ENCODE results near the gene DIP2A. TPM values are rescaled to one million over a fixed set of nuclear protein-coding genes. Genes with fewer than 3 reads are reported as not detected.

Gene DIP2A
- total and polyA plus RNA-seq, 2 of the 13 experiments (the other 11 are each of a cell fraction or from before 2014, with no cell fraction given) = 18.5 to 37.6 TPM

DNA sequence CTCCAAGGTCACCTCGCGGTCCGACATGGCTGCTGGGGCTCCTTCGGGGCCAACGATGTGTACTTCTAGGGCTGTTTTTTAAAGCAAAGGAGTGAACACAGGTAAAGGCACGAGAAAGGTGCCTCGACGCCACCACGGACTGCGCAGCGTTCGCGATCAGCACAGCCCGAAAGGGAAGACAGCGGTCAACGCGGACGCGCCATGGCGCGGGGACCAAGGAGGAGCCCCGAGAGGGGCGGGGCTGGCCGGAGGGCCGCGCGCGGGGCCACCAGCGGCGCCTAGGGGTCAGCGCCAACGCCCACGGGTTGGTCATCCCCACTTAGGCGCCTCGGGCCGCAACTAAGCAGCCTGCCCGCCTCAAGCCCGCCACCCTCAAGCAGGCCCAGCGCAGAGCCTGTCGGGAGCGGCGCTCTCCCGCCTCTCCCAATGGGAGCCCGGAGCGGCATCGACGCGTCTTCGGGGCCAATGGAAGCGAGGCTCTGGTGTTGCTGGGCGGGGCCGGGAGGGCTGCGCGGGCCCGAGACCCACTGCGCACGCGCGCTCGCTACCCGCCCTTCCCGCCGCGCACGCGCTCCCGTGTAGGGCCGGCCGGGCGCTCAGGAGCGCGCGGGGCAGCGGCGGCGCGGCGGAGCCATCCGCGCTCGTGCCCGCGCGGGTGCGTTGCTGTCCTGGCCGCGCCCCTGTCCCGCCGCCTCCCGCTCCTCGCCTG, at the start of gene DIP2A (continued):
- TF ChIP-seq AFF4 (CRISPR knock-in tag; IDR thresholded peaks at IDR 0.05) (no peak), KDM3A (CRISPR knock-in tag; IDR thresholded peaks at IDR 0.05; ENCODE audit: low read depth) (peak; percentile 81; the same call in 1 of the 2 replicates), BRCA1 (CRISPR knock-in tag; IDR thresholded peaks at IDR 0.05) (no peak), DPF2 (CRISPR knock-in tag; IDR thresholded peaks at IDR 0.05; ENCODE audit: borderline replicate concordance, low read depth) (no peak), CBX1 (IDR thresholded peaks at IDR 0.05; ENCODE audit: low read depth) (peak; percentile 49), TERF1 (CRISPR knock-in tag; IDR thresholded peaks at IDR 0.05) (no peak; the same call in 1 of the 2 replicates), GZF1 (CRISPR knock-in tag; IDR thresholded peaks at IDR 0.05) (no peak; the same call in 1 of the 2 replicates), KDM6A (CRISPR knock-in tag; IDR thresholded peaks at IDR 0.05; ENCODE audit: low read depth) (peak; percentile 45; the same call in 1 of the 2 replicates), ZNF260 (CRISPR knock-in tag; IDR thresholded peaks at IDR 0.05; ENCODE audit: borderline replicate concordance, low read depth) (no peak), JDP2 (CRISPR knock-in tag; IDR thresholded peaks at IDR 0.05; ENCODE audit: borderline replicate concordance) (no peak; the same call in 1 of the 2 replicates), ZNF468 (CRISPR knock-in tag; IDR thresholded peaks at IDR 0.05) (no peak), ZNF773 (CRISPR knock-in tag; IDR thresholded peaks at IDR 0.05; ENCODE audit: borderline replicate concordance) (no peak), SIN3B (IDR thresholded peaks at IDR 0.05; ENCODE audit: low read length) (peak; percentile 57; the same call in 1 of the 2 replicates), ZNF121 (CRISPR knock-in tag; IDR thresholded peaks at IDR 0.05) (no peak), ATRX (CRISPR knock-in tag; IDR thresholded peaks at IDR 0.05; ENCODE audit: borderline replicate concordance) (no peak), HMG20A (CRISPR knock-in tag; IDR thresholded peaks at IDR 0.05; ENCODE audit: borderline replicate concordance) (no peak), DNMT3B (CRISPR knock-in tag; conservative IDR thresholded peaks at IDR 0.05) (0 out of 2 replicates have a peak, but pooled peaks have one; percentile 72), NR1H2 (CRISPR knock-in tag; IDR thresholded peaks at IDR 0.05; ENCODE audit: borderline replicate concordance, low read depth) (peak; percentile 56; the same call in 1 of the 2 replicates), SCMH1 (CRISPR knock-in tag; IDR thresholded peaks at IDR 0.05; ENCODE audit: borderline replicate concordance) (no peak), SALL2 (CRISPR knock-in tag; IDR thresholded peaks at IDR 0.05) (0 out of 2 replicates have a peak, but pooled peaks have one; percentile 27), ZNF136 (CRISPR knock-in tag; IDR thresholded peaks at IDR 0.05; ENCODE audit: low read depth) (no peak)
- TF ChIP-seq, protein P1, sequence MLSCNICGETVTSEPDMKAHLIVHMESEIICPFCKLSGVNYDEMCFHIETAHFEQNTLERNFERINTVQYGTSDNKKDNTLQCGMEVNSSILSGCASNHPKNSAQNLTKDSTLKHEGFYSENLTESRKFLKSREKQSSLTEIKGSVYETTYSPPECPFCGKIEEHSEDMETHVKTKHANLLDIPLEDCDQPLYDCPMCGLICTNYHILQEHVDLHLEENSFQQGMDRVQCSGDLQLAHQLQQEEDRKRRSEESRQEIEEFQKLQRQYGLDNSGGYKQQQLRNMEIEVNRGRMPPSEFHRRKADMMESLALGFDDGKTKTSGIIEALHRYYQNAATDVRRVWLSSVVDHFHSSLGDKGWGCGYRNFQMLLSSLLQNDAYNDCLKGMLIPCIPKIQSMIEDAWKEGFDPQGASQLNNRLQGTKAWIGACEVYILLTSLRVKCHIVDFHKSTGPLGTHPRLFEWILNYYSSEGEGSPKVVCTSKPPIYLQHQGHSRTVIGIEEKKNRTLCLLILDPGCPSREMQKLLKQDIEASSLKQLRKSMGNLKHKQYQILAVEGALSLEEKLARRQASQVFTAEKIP (CRISPR knock-in tag; IDR thresholded peaks at IDR 0.05; ENCODE audit: borderline replicate concordance) = no peak
- TF ChIP-seq, protein P2, sequence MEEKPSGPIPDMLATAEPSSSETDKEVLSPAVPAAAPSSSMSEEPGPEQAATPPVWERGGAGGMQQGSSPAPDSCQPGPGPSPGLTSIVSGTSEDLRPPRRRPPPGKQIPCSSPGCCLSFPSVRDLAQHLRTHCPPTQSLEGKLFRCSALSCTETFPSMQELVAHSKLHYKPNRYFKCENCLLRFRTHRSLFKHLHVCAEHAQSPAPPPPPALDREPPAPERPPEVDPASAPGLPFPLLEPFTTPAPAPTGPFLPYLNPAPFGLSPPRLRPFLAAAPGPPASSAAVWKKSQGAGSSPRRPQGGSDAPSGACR (CRISPR knock-in tag; IDR thresholded peaks at IDR 0.05) = peak; percentile 90; the same call in 1 of the 2 replicates

Measured in HepG2 (cell line).